ENCODE data around the gene NRIP1.
A peak's percentile ranks its signal among the peaks of the same experiment; 100 is the strongest.

Gene NRIP1

DNA sequence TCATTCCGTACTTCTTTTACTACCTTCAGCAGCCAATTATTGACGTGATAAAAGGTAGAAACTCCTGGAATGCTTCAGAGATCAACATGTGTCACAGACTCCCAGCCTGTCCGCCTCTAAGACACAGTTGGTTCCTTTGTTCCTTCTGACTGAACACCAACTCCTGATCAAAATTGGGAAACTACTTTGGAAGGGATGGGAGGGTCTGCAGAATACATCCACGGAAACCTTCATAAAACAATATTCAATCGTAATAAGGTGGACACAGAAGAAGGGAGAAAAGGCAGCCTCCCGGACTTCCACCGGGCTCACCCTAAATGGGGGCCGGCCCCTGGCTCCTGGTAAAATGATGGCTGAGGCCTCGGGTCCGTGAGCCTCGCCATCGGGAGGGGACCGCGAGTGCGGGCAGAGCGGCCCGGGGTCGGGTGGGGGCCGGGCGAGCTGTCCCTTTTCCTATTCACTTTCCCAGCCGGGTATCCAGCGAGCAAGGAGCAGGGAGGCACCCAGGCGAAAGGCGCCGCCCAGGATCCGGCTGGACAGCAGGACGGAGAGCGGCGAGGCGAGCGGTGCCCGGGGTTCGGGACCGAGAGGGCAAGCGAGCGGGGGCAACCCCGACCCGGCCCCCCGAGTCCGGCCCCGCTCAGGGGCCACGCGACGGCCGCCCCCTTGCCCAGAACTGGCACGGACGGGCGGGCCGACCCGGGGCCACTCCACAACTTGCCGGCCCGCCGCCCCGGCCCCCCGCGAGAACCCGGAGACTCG, 805 bp downstream of the NRIP1 start:
- peak; percentile 24 to 32 for DNase-seq

DNA sequence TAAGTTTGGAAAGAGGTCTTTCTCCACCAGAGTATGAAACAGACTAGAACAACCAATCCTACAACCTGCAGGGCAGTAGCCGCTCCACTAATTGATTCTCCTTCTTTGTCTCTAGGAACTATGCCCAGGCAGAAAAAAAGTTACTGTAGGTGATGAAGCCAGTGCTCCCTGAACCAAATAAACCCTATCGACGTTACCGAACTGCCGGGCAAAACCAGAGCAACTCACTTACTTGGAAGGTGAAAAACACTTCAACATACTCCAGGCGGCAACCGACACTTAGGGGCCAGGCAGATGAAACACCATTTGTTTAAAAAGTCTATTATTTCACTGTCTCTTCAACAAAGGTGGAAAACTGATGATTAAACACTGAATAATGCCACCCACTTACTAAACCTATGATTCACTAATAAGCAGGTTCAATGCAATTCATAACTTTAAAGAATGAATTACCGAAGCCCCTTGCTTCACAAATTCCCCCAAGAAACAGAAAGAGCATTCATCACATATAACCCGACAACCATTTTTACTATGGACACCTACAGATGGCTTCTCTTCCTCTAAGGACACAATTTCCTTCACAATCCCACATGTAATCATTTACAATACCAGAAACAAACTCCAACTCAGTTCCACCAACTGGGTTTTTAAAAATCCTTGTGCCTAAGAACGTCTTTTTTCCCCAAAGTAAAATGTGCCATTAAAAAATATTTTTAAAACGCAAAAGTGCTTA, 1.6 kb downstream of the NRIP1 start:
- DNase-seq: peak; percentile 21 to 30

DNA sequence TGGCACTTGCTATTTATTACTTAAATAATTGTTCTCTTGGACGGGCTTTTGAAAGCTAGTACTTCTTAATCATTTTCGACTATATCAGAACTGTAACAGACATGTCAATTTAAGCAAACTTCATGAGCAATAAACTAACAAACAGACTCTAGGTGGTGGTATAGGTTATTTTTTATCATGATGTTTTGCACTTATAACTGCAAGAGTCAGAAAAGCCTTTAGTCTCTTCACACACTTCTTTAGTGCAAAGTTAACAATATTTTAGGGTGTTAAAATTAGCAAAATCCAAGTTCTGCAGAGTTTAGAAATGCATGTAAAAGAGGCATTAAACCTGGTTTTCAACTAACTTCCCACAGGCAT, 2.2 kb downstream of the NRIP1 start:
- no peak for DNase-seq

DNA sequence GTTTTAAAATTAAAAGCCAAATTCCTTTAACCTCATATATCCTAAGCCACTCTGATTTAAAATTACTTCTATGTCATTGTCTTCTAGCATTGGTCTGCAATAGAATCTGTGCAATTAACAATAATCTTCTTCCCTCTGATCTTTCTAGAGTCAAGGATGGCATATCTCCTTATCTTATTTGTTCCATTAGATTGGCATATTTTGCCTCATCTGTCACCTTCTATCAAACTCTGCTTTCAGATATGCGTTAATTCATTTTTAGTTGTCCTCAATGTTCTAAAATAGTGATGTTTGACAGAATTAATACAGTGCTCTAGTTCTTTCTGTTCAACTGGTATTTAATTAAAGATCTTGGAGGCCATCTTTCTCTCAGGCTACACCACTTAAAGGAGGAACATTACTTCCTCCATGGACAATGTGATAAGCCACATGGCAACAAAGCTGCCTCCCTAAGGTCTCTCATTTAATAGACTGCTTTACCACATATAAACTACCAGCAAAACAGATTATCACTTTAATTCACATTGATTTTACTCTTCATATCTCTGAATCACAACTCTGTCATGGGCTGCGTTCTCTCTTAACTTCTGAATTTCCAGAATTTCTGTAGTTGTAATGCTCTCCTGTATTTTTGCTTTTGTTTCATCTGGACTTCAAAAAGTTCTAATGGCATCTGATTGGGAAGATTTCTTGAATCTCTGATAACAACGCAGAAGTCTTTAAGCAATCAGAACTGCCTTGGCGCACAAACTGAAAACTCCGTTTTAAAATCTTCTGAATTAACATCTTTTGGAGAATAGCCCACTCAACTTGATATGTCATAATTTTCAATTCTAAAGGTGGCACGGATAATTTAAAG, 2.8 kb downstream of the NRIP1 start:
- no peak for DNase-seq

DNA sequence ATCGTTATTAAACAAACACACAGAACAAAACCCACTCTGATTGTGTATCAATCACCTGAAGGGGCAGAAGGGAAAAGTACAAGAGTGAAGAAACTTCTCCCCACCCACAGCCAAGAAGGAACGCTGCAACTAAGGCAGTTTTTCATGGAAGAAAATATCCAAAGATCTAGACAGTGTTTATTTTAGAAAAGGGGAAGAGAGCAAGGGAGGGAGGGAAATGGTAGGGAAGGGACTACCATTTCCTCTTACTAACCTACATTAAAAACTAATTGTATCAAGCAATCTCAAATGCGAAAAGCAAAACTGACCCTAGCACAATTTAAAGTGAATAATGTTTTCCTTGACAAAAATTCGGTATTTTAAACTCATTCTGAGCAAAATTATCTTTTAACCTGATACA, 3.5 kb downstream of the NRIP1 start:
- DNase-seq: no peak

DNA sequence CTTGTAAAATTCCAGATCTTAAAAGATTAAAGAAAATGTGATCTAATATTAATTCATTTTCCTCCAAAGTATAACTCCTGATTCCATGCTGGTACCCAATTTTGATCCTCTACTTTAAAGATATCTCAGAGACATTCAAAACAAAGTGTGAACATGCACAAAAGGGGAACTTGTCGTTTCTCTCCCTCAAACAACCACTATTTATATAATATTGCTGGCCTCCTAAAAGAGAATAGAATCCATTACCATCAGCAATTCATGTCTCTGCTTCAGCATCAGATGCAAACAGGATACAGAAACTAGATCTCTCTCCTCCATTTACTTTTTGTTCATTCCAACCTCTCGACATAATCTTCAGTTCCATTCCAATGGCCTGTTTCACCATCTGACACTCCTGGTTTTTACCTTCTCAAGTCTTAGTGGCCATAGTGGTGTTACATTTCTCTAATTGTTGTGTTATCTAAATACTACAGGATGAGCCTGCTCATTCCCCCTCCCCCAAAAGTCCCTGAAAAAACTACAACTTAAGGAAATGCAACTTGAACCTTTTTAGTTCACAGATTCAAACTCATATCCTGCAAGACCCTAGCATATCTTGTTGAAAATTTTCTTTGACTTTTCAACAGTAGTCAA, 4.1 kb downstream of the NRIP1 start:
- DNase-seq: no peak

DNA sequence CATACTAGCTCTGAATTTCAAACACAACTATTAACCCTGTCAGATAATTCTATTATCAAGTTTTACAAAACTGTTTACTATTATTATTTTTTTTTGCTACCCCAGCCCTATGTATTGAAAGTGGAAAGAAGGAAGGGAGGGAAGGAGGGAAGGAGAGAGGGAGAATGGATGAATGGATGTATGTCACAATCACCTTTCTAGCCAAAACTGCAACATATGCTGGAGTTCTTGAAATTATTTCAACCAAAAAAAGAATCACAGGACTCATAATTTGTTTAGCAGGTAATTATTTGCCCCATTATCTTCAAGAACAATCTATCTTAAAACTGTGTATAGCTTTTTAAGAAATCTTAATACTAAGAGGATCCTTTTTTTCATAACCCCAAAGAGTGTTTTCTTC, 5.4 kb downstream of the NRIP1 start:
- DNase-seq: no peak

DNA sequence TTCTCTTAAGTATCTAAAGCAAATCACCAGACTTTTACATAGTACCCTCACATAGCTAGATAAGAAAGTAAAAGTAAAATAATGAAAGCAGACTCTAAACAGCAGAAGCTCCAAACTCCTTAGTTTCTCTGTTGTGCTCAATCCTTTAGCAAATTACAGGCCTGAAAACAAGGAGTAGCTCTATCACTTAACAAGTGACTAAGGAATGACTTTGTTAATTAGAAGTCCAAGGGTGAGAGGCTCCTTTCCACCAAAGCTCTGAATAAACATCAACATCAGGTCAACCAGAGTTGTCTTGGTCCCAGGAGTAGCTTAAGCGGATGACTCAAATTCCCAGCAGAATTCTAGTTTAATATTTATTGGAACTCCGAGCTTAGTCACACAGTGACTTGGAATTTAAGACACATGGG, 5.9 kb downstream of the NRIP1 start:
- DNase-seq: no peak

DNA sequence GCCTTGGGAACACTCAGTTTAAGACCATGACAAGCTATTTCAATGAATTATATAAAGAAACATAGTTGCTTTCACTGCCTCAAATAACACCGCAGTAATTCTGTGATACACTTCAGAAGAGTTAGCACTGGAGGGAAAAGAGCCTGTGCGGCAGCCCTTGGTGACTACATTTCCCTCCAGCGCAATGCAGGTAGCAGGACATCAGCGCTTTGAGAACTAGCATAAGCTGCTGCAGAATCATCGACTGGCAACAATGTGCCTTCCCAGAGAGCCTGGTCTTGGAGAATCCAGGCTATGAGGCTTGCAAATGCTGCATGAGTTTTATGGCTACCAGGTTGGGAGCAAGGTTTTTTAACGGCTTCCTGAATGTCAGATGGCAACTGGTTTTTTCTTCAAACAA, 7.5 kb downstream of the NRIP1 start:
- DNase-seq: no peak

DNA sequence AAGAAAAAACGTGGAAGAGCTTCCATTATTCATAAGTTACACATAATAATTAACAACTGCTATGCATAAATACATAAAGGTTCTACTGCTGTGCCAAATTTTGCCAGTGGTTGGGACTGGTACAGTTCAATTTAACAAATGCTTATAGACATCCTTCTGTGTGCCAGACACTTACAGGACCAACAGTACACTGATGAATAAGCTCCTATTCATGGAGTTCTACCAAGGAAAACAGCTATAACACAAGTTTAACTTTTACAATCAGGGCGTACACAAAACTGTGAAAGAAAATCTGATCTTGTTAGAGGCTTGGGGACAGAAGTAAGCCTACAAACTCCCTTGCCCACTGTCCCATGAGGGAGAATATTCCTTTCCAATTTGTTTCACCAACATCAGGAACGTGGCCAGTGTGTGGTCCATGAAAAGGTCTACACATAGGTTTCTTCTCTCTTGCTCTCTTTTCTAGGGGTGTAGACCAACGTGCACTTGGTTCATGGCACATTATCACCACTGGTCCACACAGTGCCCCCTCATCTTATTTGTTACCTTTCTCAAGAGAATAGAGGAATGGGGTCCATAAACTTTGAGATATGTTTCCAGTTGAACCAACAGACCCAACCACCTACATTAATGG, 10.1 kb downstream of the NRIP1 start:
- no peak for DNase-seq

DNA sequence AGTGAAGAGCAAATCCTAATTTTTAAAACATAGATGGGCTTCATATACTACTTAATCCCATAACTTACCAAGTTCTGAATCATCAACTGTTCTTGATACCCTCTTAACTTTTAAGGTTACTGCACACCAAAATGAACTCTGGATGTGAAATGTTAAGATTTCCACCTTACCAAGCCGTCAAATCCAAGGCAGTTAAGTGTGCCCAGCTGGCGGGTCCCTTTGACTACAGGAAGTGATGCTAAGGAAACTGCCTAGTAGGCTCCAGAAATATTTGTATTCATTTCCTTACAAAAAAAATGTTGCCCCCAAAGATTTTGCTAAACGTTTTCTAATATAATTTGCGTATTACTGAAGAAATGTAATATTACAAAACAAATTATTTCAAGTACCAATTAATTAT, 10.7 kb downstream of the NRIP1 start:
- DNase-seq: no peak

DNA sequence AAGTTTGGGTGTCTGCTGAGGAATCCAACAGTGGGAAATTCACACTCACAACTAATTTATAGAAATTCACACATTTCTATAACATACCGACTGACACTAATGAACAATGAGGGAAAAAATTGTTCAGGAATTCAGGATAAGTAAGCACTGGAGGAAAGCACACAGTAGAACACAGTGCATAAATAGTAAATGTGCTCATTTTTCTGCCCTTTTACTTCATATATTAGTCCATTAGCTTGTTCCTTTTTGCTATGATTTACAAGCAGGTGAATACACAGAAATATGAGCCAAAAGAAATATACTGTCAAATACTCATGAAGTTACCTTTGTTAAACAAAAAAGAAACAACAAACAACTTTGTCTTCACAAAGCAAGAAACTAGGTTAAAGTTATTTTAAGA, 11.3 kb downstream of the NRIP1 start:
- DNase-seq: no peak

DNA sequence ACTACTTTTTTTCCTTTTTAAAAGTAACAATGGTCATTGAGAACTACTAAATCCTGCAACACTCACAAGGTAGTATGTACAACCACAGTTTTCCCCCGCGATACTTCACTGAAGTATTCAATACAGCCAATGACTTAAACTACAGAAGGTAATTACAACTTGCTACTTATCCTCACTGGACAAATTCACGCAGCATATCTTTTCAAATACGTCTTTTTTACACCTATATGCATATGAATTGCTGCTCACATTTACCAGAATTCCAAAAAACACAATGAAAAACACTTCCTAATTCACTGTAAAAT, 12.4 kb downstream of the NRIP1 start:
- DNase-seq: no peak

DNA sequence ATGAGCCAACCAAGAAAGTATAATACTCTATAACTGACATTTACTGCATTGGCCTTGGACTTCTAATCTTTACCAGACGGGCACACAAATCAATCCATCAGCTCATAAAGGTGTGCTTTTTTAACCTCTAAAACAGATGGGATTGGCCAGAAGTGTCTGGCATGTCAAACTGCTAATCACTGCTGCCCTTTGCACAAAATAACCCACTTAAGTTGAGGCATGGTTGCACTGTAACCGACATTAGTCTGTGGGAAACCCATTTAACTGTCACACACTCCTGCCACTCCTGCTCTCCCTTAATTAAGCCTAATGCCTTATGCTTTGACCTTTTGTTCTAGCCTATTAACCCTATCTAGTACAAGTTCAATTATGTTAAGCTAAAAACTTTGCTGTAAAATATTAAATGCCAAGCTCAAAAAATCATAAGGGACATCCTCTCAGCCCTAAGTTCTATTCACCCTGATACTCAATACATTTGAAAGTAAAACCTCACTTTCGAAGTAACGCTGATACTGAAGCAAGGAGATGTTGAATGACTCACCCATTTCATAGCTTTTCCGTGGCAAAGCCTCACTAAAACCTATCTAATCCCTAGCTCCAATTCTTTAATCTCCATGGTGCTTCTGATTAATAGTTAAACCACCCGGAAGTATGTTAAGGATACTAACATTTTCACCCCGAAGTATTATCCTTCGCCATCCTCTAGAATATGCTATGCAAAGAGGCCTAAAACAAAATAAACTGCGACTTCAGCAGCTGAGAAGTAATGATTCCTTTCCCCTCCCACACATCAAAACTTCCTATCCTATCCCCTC, 12.9 kb downstream of the NRIP1 start:
- DNase-seq: no peak

DNA sequence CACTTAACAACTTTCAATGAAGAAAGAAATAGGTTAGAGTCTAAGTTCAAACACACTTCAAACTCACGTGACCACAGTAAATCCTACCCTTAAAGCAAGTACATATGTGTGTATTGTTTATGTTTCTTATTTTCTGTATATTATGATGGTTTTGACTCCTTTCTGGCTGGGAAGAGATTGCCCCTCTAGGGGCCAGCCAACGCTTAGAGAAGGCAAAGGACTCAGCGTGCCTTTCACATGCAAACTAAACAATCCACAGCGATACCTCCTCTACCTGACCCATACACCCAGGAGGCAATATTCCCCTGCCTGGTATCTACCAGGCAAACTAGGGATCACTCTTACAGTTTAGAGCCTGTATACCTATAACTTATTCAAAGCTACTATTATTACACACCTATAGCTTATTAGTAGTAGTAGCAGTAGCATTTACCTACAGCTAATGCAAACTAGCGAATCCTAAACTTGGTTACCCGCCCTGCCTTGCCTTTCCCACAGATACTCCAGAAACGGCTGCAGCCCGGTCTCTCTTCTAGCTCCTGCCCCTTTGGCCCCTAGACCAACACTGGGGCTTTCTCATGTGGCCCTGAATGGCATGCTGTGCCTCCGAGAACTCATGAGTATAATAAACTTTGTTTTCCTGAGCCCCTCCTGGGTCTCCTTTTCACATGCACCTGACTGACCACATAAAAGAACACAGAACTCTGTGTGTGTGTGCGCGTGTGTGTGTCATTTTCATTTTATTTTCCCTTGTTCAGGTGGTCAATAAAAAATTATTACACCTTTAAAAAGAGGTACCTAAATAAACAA, 14.0 kb downstream of the NRIP1 start:
- DNase-seq: no peak

DNA sequence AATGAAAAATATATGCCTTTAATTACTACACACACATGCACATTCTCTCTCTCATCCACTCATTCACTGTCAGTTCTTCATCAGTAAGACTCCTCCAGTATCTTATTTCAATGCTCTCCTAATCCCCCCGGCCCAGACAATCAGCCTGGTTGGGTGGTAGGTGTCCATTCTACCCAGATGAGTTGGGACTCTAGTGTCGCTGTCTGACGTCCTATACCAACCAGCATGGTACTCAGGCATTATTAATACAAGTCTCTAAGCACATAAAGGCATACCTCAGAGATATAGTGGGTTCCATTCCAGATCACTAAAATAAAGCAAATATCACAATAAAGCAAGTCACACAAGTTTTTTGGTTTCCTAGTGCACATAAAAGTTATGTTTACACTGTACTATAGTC, 19.8 kb downstream of the NRIP1 start:
- no peak for DNase-seq

DNA sequence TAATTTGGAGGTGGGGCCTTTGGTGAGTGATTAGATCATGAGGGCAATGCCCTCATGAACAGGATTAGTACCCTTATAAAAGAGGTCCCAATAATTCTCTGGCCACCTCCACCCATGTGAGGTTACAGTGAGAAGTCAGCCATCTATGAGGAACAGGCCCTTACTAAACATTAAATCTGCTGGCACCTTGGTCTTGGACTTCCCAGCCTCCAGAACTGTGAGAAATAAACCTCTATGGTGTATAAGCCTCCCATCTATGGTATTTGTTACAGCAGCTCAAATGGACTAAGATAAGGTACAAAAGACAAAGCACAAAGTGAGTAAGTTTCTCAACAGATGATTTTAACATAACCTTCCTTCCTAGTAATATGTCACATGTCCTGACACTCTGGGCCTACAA, 22.3 kb downstream of the NRIP1 start:
- DNase-seq: no peak

DNA sequence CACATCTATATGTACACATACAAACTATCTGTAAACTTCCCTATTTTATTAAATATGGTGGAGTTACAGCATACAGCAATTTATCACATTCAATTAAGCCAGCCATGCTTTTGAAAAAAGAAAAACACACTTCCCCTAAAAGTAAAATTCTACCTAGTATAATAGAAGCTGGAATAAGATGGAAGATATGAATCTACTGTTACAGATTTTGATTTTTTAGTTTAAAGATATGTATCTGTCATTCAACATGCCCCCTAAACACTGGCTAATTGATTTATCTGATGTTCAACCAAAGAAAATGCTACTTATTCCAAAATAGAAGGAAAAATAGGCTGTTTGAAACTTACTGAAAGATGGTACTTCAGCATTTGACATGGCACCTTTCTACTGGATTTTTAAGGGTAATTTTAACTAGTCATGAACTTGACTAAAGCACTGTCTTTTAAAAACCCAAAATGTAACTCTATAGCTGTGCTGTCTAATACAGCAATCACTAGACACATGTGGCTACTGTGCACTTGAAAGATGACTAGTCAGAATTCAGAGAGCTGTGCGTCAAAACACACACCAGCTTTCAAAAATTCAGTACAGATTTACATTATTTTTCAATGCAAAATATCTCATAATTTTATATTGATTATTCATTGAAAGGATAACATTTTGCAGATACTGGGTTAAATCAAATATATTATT, 25.0 kb downstream of the NRIP1 start:
- no peak for DNase-seq

DNA sequence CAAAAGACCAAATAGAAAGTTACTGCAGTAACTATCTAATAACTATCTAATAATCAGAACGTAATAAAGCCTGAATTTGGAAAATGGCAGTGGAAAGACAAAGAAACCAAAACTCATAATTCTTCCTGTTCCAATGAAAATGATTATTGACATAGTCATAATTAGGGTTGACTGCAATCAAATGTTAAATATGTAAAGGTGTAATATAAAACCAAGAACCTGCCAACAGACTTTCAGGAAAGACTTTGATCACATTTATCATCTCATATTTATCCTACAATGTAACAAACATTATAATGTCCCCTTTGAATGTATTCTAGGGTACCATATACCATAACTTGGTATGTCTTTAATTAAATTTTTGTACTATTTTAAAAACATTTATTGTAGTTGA, 26.9 kb downstream of the NRIP1 start:
- no peak for DNase-seq

DNA sequence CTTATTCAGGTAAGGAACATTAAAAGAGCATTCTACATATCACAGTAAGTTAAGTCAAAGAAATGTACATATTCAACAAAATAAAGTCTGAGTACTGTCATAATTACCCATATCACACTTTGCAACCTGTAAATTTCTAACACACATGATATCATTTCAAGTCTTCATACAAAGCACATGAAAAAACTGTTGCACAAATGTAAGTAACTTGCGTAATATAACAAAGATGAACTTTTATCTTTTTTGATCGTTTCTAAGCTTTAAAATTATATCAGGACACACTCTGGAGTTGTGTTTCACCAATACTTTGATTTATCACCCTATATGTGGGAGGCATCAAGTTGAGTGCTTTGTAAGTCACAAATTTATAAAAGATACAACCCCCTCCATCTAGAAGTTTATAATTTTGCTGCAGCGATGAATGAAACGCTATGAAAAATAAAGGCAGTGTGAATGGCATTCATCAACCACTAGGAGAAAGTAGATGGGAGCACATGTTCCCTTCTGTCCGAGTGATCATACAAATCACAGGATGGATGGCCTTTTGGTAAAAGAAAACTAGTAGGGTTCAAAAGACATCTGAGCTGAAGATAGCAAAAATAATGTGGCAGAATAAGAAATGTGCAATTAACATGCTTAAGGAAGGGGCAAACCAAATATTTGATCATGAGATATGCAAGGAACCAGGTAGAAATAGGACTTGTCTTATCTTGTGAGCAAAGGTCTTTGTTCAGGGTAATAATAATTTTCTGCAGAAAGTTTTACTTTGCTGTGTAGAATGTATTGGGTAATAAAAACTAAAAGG, 27.5 kb downstream of the NRIP1 start:
- no peak for DNase-seq
